Mammary epithelial cell (primary cell): Measurements from ENCODE around the gene PRDX6.

Experiments used
- CTCF ChIP-seq, 2 donors: IDR thresholded peaks in 1 of 2; conservative IDR thresholded peaks in 1 of 2; 2 replicates each; pipeline ENCODE4 v1.5.1; 2011 to 2012; ENCODE audit warnings: inconsistent platforms in 2 of 2, low read length in 2 of 2, mild to moderate bottlenecking in 2 of 2, control low read depth in 1 of 2, low read depth in 1 of 2; ENCODE audit not compliant: insufficient read depth in 1 of 2; ENCODE audit errors: extremely low read depth in 1 of 2
- EZH2 ChIP-seq: IDR thresholded peaks from 2 replicates; pipeline ENCODE4 v1.6.1; 2012; ENCODE audit warnings: low read length, inconsistent platforms, borderline replicate concordance

- TF ChIP-seq CTCF (conservative IDR thresholded peaks at IDR 0.05 in 1 of 2, IDR thresholded peaks at IDR 0.05 in 1 of 2; ENCODE audit: extremely low read depth in 1 of 2, insufficient read depth in 1 of 2, low read depth in 1 of 2, low read length in 2 of 2) (no peak), EZH2 (no peak)
Observed at GRCh38 chr1:173445656-173446055, 31.5 kb upstream of the PRDX6 start.
